Heart right ventricle (tissue), 16 donors: ENCODE results near the gene VEGFA. TPM values are rescaled to one million over a fixed set of nuclear protein-coding genes. Genes with fewer than 3 reads are reported as not detected.

Experiments
- ATAC-seq, 8 donors: fragments of 200-7000 bp; cut with Tn5 transposase; one replicate each; pipeline ENCODE4 v1.9.1; 2020; ENCODE audit warnings: mild to moderate bottlenecking in 8 of 8, moderate library complexity in 8 of 8, moderate number of reproducible peaks in 1 of 8
- DNase-seq, 2 donors: peaks; one replicate each; pipeline ENCODE4 v3.0.0-alpha.2; 2020
- H3K27ac ChIP-seq, 10 donors: fragments of 200-600 bp; sonication (generic) in 2 of 10; one replicate each; pipeline versions ENCODE4 v1.5.0 to v1.8.0; 2020 to 2022; ENCODE audit warnings: mild to moderate bottlenecking in 3 of 10
- H3K27me3 ChIP-seq, 7 donors: fragments of 200-600 bp; one replicate each; pipeline ENCODE4 v1.8.0; 2021 to 2022; ENCODE audit warnings: mild to moderate bottlenecking in 2 of 7
- H3K36me3 ChIP-seq, 9 donors: fragments of 200-600 bp; sonication (generic) in 1 of 9; one replicate each; pipeline versions ENCODE4 v1.5.0 to v1.8.0; 2020 to 2022; ENCODE audit warnings: mild to moderate bottlenecking in 2 of 9
- H3K4me1 ChIP-seq, 9 donors: fragments of 200-600 bp; sonication (generic) in 1 of 9; one replicate each; pipeline versions ENCODE4 v1.5.0 to v1.8.0; 2020 to 2022; ENCODE audit warnings: mild to moderate bottlenecking in 4 of 9
- H3K4me3 ChIP-seq, 10 donors: fragments of 200-600 bp; sonication (generic) in 2 of 10; one replicate each; pipeline versions ENCODE4 v1.5.0 to v1.8.0; 2020 to 2022; ENCODE audit warnings: mild to moderate bottlenecking in 7 of 10, moderate library complexity in 2 of 10
- H3K9me3 ChIP-seq, 11 donors: fragments of 200-600 bp in 10 of 11; sonication (generic) in 2 of 11; one replicate each; pipeline versions ENCODE4 v1.5.0 to v1.8.0; 2013 to 2022; ENCODE audit warnings: mild to moderate bottlenecking in 2 of 11, control low read depth in 1 of 11, moderate library complexity in 1 of 11
- CTCF ChIP-seq, 9 donors: fragments of 200-600 bp; sonication (generic) in 2 of 9; IDR thresholded peaks; one replicate each; pipeline versions ENCODE4 v1.5.0 to v1.8.0; 2021 to 2022; ENCODE audit warnings: antibody characterized with exemption in 9 of 9, mild to moderate bottlenecking in 5 of 9, moderate library complexity in 1 of 9
- WGBS, 2 donors: extraction: QIAGEN DNeasy Blood & Tissue Kit; methylation state at CpG; one replicate each; pipeline ENCODE4 v1.1.7; 2013; ENCODE audit warnings: inconsistent platforms in 1 of 2; 5-methylcytosine and 5-hydroxymethylcytosine counted together
- intact Hi-C, 10 donors: fragments of 100-400 bp; cut with DNase I; formaldehyde crosslinking; loops; one replicate each; pipeline versions ENCODE4 v1.11.1 to v1.14.2; 2022
- polyA plus RNA-seq, 2 donors: library from polyadenylated mRNA; stranded (reverse); fragments of 200-250 nt; gene quantifications; one replicate each; pipeline ENCODE4 v1.2.3, GENCODE V29; 2013
- total RNA-seq, 10 donors: library from RNA; stranded (reverse); fragmentation: NEBNext Ultra II Directional in 3 of 10; extraction: Animal tissue kit (Norgen Biotek cat#: 25700) in 3 of 10; gene quantifications; one replicate each; pipeline versions ENCODE4 v1.2.1 to v1.2.4, GENCODE V29; 2021 to 2023
- donor health status: Arrhythmogenic right ventricular cardiomyopathy.
- donor health status: ischemic (EF 13 %, LVEDD 7.1; RV severe dilation, severe dysfunction).
- donor health status: healthy with polysubstance abuse.
- donor health status: DM: no; HTN: yes; CAD: no.
- donor health status: DM: no; HTN: no; CAD: no.
- donor health status: ischemic (EF 25% LVEDD 6.9; RV normal size, moderate dysfunction).
- donor health status: ischemic (EF 25% LVEDD 5.7; RV mildly dilated, moderate dysfunction).
- donor health status: healthy.
- donor health status: DM: yes; HTN: yes; CAD: no.
- donor health status: Ischemic cardiomyopathy.
- donor health status: ischemic (EF 35%, LVEDD 5.7; RV mildly dilated, moderate dysfunction).
- donor health status: nonischemic (EF 11% LVEDD 7.7; RV severe dilation, severe dysfunction).
- donor health status: DM: yes; HTN: yes; CAD: no.
- donor health status: PGD.
- donor health status: ischemic (EF 29% LVEDD 5.4; RV normal size, mild dysfunction).
- donor health status: nonischemic (EF 23%, LVEDD 6.1; RV moderate dilation, normal function).

VEGFA gene
- total and polyA plus RNA-seq, 12 donors = 133 to 456 (median 216) TPM

- Histone ChIP-seq H3K4me3 (no peak overlapping the region), H3K36me3 (no peaks in the 10 kb centered on the region), H3K9me3 (no peaks in the 10 kb centered on the region), H3K4me1 (peaks cover 0 to 28% (median 9%) of the 10 kb centered on the region in 9 donors), H3K27me3 (no peaks in the 10 kb centered on the region), H3K27ac (peak overlapping the region in 1 of 10 donors; percentile 26)
- 54 to 58% methylated on average over 9 of the region's 9 CpGs for WGBS, 2 donors
- TF ChIP-seq CTCF (IDR thresholded peaks at IDR 0.05) = peak; percentile 41 to 77 (median 68)
- DNase-seq = peak; percentile 60 to 65
- ATAC-seq = peak; percentile 71 to 87 (median 78)
- intact Hi-C loops = loop anchor here in 8 of 10 donors (1.0 to 5.0 kb wide), 8 partner anchors 33 to 355 kb away; no protein-coding TSS in a partner anchor
Measured at GRCh38 chr6:43723737-43724295, 46.2 kb upstream of the VEGFA start.

- intact Hi-C loops = loop anchor here in 8 of 10 donors (1.0 to 5.0 kb wide), 8 partner anchors 33 to 355 kb away; no protein-coding TSS in a partner anchor
- no peaks in the 10 kb centered on the region for H3K27me3 ChIP-seq
- H3K36me3 ChIP-seq = no peaks in the 10 kb centered on the region
- no peak for ATAC-seq
- 74 to 83% methylated on average over 2 of the region's 2 CpGs for WGBS, 2 donors
- peaks cover 0 to 26% (median 4%) of the 10 kb centered on the region in 9 donors for H3K4me1 ChIP-seq
- TF ChIP-seq CTCF (IDR thresholded peaks at IDR 0.05) = no peak
- H3K27ac ChIP-seq = peak overlapping the region in 1 of 10 donors; percentile 26
- DNase-seq = no peak
- H3K4me3 ChIP-seq = no peak overlapping the region
- peaks cover 0 to under 1% (median 0%) of the 10 kb centered on the region in 11 donors for H3K9me3 ChIP-seq
Measured at GRCh38 chr6:43724354-43724753, 45.7 kb upstream of the VEGFA start.

- peaks cover 0 to 8% (median 0%) of the 10 kb centered on the region in 11 donors for H3K9me3 ChIP-seq
- no peaks in the 10 kb centered on the region for H3K27me3 ChIP-seq
- H3K36me3 ChIP-seq = no peaks in the 10 kb centered on the region
- intact Hi-C loops = loop anchor here in 8 of 10 donors (1.0 to 5.0 kb wide), 8 partner anchors 32 to 354 kb away; no protein-coding TSS in a partner anchor
- peaks cover 0 to 26% (median 0%) of the 10 kb centered on the region in 9 donors for H3K4me1 ChIP-seq
- 78 to 79% methylated on average over 17 of the region's 17 CpGs for WGBS, 2 donors
- no peak for TF ChIP-seq CTCF (IDR thresholded peaks at IDR 0.05)
- peak; percentile 42 to 72 for DNase-seq
- H3K4me3 ChIP-seq = no peak overlapping the region
- ATAC-seq = peak; percentile 70 to 89 (median 77)
- peak overlapping the region in 1 of 10 donors; percentile 26 for H3K27ac ChIP-seq
Measured at GRCh38 chr6:43724914-43725642, 44.9 kb upstream of the VEGFA start.
